ENCODE measurements around the gene GALP.

- TF ChIP-seq GATA2 (IDR thresholded peaks at IDR 0.05; ENCODE audit: low read depth, low read length), result no peak
- no peak for TF ChIP-seq GATA3 (IDR thresholded peaks at IDR 0.05; ENCODE audit: low read depth, low read length)
Observed at GRCh38 chr19:56138069-56138468, 37.7 kb upstream of the GALP start.
